AG04450 (cell line): Measurements from ENCODE around the gene ZDHHC1. TPM values are rescaled to one million over a fixed set of nuclear protein-coding genes. Genes with fewer than 3 reads are reported as not detected.
"Not testable (repeated sequence)": the region's sequence is repeated elsewhere in the genome, so short reads cannot be mapped to it uniquely, and the experiment has no call there.

Experiments
- CTCF ChIA-PET: fragments of 300-600, 350-600 bp; formaldehyde crosslinking; extraction: SDS; loops from one replicate; lab custom pipeline; 2022; ENCODE audit warnings: antibody characterized with exemption, inconsistent platforms; lab: Charles Lee
- POLR2A ChIA-PET: fragments of 350-600 bp; formaldehyde crosslinking; extraction: SDS; loops from one replicate; lab custom pipeline; 2021; ENCODE audit warnings: antibody characterized with exemption, inconsistent platforms; lab: Yijun Ruan, JAX
- DNase-seq: peaks from one replicate; pipeline ENCODE4 v3.0.0-alpha.2; 2011; ENCODE audit warnings: low read depth, low spot score
- H3K27ac ChIP-seq: one replicate; pipeline ENCODE4 v1.5.1; 2012; ENCODE audit warnings: low read depth, low read length, control low read depth
- H3K27me3 ChIP-seq: one replicate; pipeline ENCODE4 v1.6.0; 2012; ENCODE audit warnings: low read length; ENCODE audit not compliant: control insufficient read depth, insufficient read depth
- H3K4me3 ChIP-seq: 2 replicates; pipeline ENCODE4 v1.5.1; 2011; ENCODE audit warnings: mild to moderate bottlenecking, low read depth, low read length, control low read depth
- H3K9me3 ChIP-seq: 2 replicates; pipeline ENCODE4 v1.5.1; 2012; ENCODE audit warnings: low read length; ENCODE audit not compliant: control insufficient read depth, insufficient read depth
- polyA plus RNA-seq: library from polyadenylated mRNA; depleted of rRNA; stranded (reverse); fragments of >200 nt; gene quantifications from 2 replicates; pipeline ENCODE4 v1.2.3, GENCODE V29; 2011
- TF ChIP-seq, protein P1 (sequence below): IDR thresholded peaks from 2 replicates; pipeline ENCODE4 v1.5.1; 2011; ENCODE audit warnings: low read depth, low read length, control low read depth, inconsistent platforms

The ZDHHC1 gene
- polyA plus RNA-seq, 1 experiment = 1.9 TPM

DNA sequence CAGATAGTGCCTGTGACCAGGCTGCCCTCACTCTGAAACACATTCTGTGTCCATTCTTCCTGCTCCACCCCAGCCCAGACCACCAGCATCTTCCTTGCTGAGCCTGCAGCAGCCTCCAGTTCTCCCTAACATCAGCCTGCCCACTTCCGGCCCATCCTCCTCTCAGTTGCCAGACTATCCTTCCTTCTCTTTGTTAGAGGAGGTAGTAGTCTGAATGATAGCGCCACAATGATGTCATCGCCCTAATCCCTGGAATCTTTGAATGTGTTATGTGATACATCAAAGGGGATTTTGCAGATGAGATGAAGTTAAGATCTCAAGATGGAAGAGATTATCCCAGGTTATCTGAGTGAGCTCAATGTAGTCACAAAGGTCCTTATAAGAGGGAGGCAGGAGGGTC is 3.2 kb upstream of the ZDHHC1 start:
- DNase-seq = no peak
- Histone ChIP-seq H3K9me3 (no peaks in the 10 kb centered on the region; the same call in 1 of the 2 replicates), H3K27me3 (peaks cover 12% of the 10 kb centered on the region), H3K4me3 (no peak overlapping the region), H3K27ac (no peak overlapping the region)
- TF ChIP-seq, protein P1, sequence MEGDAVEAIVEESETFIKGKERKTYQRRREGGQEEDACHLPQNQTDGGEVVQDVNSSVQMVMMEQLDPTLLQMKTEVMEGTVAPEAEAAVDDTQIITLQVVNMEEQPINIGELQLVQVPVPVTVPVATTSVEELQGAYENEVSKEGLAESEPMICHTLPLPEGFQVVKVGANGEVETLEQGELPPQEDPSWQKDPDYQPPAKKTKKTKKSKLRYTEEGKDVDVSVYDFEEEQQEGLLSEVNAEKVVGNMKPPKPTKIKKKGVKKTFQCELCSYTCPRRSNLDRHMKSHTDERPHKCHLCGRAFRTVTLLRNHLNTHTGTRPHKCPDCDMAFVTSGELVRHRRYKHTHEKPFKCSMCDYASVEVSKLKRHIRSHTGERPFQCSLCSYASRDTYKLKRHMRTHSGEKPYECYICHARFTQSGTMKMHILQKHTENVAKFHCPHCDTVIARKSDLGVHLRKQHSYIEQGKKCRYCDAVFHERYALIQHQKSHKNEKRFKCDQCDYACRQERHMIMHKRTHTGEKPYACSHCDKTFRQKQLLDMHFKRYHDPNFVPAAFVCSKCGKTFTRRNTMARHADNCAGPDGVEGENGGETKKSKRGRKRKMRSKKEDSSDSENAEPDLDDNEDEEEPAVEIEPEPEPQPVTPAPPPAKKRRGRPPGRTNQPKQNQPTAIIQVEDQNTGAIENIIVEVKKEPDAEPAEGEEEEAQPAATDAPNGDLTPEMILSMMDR = no peak
- CTCF ChIA-PET = interaction anchor here (1.4 kb wide), 1 partner anchor 9 kb away, joined by 6 read pairs; no protein-coding TSS in a partner anchor
- POLR2A ChIA-PET = no interaction called here

DNA sequence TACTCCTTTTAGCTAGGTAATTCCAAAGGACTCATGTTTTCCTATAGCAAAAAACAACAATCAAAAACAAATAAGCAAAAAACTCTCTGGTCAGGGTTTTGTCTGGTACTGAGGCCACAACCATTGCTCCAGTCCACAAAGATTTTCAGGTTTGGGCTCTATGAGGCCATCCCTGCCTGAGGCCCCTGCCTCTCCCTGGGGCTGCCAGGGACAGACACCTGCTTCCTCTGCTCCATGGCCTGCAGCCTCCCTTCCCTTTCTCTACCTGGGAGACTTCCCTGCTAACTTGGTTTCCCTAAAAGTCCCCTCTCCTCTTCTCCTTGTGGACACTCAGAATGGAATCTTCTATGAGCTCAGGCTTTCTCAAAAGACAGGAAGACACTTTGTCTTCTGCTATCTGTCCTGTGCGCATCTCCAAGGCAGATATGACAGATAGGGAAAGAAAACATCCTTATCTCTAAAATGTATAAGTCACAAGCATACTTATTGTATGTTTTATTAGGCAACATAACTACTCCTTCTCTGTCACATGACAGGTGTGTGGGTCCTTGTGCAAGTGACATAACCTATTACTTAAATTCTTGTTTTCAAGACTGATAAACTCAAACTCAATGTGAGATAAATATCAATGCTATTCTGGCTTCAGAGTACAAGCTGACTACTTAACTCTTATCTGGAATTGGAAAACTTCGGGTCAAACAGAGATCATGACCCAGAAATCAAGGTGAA is 1.2 kb upstream of the ZDHHC1 start:
- H3K27me3 ChIP-seq = no peaks in the 10 kb centered on the region
- CTCF ChIA-PET = interaction anchor here (0.6 to 3.3 kb wide), 9 partner anchors 10 to 157 kb away, joined by 3 to 34 read pairs (median 3); partner anchors contain the start of gene TPPP3
- POLR2A ChIA-PET = no interaction called here
- no peak for DNase-seq
- TF ChIP-seq, protein P1 = no peak
- no peak overlapping the region for H3K27ac ChIP-seq
- no peaks in the 10 kb centered on the region; the same call in 1 of the 2 replicates for H3K9me3 ChIP-seq
- no peak overlapping the region for H3K4me3 ChIP-seq

DNA sequence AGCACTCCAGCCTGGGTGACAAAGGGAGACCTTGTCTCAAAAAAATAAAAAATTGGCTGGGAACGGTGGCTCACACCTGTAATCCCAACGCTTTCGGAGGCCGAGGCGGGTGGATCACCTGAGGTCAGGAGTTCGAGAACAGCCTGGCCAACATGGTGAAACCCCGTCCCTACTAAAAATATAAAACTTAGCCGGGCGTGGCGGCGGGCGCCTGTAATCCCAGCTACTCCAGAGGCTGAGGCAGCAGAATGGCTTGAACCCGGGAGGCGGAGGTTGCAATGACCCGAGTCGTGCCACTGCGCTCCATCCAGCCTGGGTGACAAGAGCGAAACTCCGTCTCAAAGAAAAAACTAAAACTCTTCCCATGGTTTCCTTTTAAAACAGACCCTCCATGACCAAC is 856 bp downstream of the ZDHHC1 start:
- DNase-seq, H3K9me3 ChIP-seq, H3K27me3 ChIP-seq, POLR2A ChIA-PET, H3K27ac ChIP-seq: not testable (repeated sequence)
- peak overlapping the region; percentile 74 for H3K4me3 ChIP-seq
- CTCF ChIA-PET = interaction anchor here (1.2 kb wide), 1 partner anchor 65 kb away, joined by 3 read pairs; the partner anchor contains the start of gene ATP6V0D1

DNA sequence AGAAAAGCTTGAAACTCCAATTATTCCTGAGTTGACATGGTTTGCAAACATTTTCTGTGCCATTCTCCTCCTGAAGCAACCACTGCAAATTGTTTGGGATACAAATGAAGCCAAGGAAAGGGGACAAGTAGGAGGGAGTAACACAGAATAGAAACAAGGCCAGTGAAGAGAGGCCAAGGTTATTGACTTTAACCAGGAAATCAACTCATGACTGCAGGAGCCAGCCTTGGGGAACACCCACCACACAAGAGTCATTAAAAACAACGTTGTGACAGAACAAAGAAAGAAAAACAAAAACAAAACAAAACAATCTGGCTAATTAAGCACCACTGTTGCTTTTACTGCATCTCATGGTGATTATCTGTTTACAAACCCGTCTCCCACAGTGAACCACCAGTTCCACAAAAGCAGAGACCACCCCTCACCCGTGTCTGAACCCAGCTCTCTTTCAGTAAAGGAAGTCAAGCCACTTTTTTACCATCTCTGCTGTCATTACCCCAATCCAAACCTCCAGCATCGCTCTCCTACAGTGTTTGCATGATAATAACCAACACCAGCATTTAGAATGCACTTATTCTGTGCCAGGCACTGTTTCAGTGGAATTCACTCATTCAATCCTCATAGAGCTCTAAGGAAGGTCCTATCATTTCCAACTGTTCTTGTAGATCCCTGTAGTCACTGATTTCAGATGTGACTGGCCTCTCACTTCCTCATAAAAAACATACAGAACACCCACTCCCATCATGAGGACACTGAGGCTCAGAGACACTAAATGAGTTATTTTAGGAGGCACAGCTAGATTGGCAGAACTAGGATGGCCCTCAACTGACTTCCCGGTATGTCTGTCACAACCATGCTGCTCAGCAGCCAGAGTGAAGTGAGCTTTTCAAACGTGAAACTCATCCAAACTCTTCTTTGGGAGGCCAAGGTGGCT is 2.0 kb downstream of the ZDHHC1 start:
- CTCF ChIA-PET = interaction anchor here (0.6 to 1.2 kb wide), 3 partner anchors 66 to 227 kb away, joined by 3 to 5 read pairs (median 3); partner anchors contain the start of gene ATP6V0D1
- no peak overlapping the region for H3K27ac ChIP-seq
- no peak overlapping the region for H3K4me3 ChIP-seq
- H3K27me3 ChIP-seq = no peaks in the 10 kb centered on the region
- POLR2A ChIA-PET = interaction anchor here (0.6 kb wide), 1 partner anchor 80 kb away, joined by 3 read pairs; no protein-coding TSS in a partner anchor
- no peaks in the 10 kb centered on the region; the same call in 1 of the 2 replicates for H3K9me3 ChIP-seq
- TF ChIP-seq, protein P1 = no peak
- no peak for DNase-seq

DNA sequence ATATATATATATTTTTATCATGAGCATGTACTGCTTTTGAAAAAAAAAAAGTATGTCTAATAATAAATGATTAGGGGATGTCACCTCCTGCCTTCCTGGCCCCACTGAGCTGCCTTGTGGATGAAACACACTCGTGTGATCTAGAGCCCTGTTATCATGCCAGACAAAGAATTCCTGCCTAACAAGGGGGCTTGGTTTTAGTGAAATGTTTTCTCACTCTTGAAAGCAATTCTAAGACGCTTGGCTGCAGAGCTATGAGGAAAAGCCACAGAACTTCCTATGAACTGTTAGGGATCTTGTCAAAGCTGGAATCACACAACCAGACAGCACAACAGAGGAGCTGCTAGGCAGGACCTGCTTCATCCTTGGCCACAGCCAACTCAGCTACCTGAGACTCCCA is 4.0 kb downstream of the ZDHHC1 start:
- Histone ChIP-seq H3K27me3 (no peaks in the 10 kb centered on the region), H3K4me3 (no peak overlapping the region), H3K27ac (peak overlapping the region; percentile 39), H3K9me3 (no peaks in the 10 kb centered on the region; the same call in 1 of the 2 replicates)
- TF ChIP-seq, protein P1 = no peak
- POLR2A ChIA-PET = no interaction called here
- CTCF ChIA-PET = interaction anchor here (1.0 to 2.2 kb wide), 2 partner anchors 16 to 56 kb away, joined by 3 to 7 read pairs; no protein-coding TSS in a partner anchor
- DNase-seq = no peak
